ENCODE measurements around the gene EHD3. TPM values are rescaled to one million over a fixed set of nuclear protein-coding genes. Genes with fewer than 3 reads are reported as not detected.

The EHD3 gene
- total RNA-seq, 1 experiment from 2014 or later, result 1.9 TPM

DNA sequence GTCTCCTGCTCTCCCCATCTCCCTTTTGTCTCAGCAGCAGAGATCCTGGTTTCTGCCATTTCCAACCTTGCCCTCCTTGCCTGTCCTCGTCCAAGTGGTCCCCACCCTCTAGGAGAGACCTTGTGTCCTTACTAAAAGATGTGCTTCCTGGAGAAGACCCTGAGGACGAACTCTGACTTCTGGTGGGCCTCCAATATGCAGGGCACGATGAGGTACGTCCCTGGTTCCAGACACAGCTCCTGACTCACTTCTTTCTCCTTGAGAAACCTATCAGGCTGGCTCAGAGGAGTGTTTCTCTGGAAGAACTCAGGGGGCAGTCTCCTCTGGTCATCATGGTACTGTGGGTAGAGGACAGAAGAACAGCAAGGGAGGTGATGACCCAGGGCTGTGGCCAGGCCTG is 44.8 kb upstream of the EHD3 start:
- Histone ChIP-seq H3K4me2 (no peak overlapping the region), H3K27ac (no peak overlapping the region), H4K20me1 (ENCODE audit: insufficient read depth) (no peaks in the 10 kb centered on the region), H2AFZ (no peak overlapping the region), H3K27me3 (ENCODE audit: insufficient read depth, low read depth) (0 out of 2 replicates have a peak, but pooled peaks cover 4% of the 10 kb centered on the region), H3F3A (ENCODE audit: insufficient read depth, low read depth) (no peaks in the 10 kb centered on the region), H3K9me3 (ENCODE audit: insufficient read depth, low read depth) (no peaks in the 10 kb centered on the region), H3K36me3 (ENCODE audit: low read depth) (no peaks in the 10 kb centered on the region), H3K79me2 (ENCODE audit: low read depth) (no peaks in the 10 kb centered on the region), H3K9me2 (ENCODE audit: insufficient read depth) (no peaks in the 10 kb centered on the region), H3K4me1 (replicated peaks; ENCODE audit: insufficient read depth) (no peaks in the 10 kb centered on the region), H3K4me3 (no peak overlapping the region)
- TF ChIP-seq, protein P1, sequence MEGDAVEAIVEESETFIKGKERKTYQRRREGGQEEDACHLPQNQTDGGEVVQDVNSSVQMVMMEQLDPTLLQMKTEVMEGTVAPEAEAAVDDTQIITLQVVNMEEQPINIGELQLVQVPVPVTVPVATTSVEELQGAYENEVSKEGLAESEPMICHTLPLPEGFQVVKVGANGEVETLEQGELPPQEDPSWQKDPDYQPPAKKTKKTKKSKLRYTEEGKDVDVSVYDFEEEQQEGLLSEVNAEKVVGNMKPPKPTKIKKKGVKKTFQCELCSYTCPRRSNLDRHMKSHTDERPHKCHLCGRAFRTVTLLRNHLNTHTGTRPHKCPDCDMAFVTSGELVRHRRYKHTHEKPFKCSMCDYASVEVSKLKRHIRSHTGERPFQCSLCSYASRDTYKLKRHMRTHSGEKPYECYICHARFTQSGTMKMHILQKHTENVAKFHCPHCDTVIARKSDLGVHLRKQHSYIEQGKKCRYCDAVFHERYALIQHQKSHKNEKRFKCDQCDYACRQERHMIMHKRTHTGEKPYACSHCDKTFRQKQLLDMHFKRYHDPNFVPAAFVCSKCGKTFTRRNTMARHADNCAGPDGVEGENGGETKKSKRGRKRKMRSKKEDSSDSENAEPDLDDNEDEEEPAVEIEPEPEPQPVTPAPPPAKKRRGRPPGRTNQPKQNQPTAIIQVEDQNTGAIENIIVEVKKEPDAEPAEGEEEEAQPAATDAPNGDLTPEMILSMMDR (conservative IDR thresholded peaks at IDR 0.05), result no peak
- TF ChIP-seq EZH2 (IDR thresholded peaks at IDR 0.05; ENCODE audit: low read depth), result no peak
- DNase-seq, result no peak
- BruUV-seq (replicated peaks), result no TSS peak
- ChIA-PET CTCF (interaction anchor here (0.7 kb wide), 1 partner anchor 598 kb away, joined by 4 read pairs; no protein-coding TSS in a partner anchor), POLR2A (ENCODE audit: unreplicated experiment) (no interaction called here)
- intact Hi-C loops (cut with micrococcal nuclease; ENCODE audit: unreplicated experiment), result no loop called here

DNA sequence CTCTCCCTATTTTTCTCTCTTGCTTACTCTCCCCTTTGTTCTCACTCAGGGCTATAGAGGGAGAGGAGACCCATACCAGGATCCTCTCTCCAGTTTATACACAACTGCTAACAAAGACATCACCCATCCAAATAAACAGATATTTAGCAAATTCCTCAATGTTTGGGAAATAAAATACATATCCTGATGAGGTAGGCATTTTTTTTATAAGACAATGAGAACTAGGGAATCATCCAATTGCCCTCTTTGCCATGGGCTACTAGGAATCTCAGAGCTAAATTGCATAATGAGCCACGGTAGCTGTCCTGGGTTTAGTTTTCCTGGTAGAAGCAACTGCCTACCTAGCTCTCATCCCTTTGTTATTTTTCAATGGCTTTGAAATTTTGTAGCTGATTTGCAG is 43.8 kb upstream of the EHD3 start:
- BruUV-seq (replicated peaks), result no TSS peak
- H3K4me3 ChIP-seq, result no peak overlapping the region
- intact Hi-C loops (cut with micrococcal nuclease; ENCODE audit: unreplicated experiment), result no loop called here
- TF ChIP-seq, protein P1 (conservative IDR thresholded peaks at IDR 0.05), result no peak
- TF ChIP-seq EZH2 (IDR thresholded peaks at IDR 0.05; ENCODE audit: low read depth), result no peak
- H3K79me2 ChIP-seq (ENCODE audit: low read depth), result no peaks in the 10 kb centered on the region
- H2AFZ ChIP-seq, result no peak overlapping the region
- no peaks in the 10 kb centered on the region for H3K9me2 ChIP-seq (ENCODE audit: insufficient read depth)
- H3K27me3 ChIP-seq (ENCODE audit: insufficient read depth, low read depth), result 0 out of 2 replicates have a peak, but pooled peaks cover 4% of the 10 kb centered on the region
- no peaks in the 10 kb centered on the region for H4K20me1 ChIP-seq (ENCODE audit: insufficient read depth)
- DNase-seq, result no peak
- no peak overlapping the region for H3K27ac ChIP-seq
- POLR2A ChIA-PET (ENCODE audit: unreplicated experiment), result no interaction called here
- no peaks in the 10 kb centered on the region for H3K36me3 ChIP-seq (ENCODE audit: low read depth)
- H3K9me3 ChIP-seq (ENCODE audit: insufficient read depth, low read depth), result no peaks in the 10 kb centered on the region
- H3K4me2 ChIP-seq, result no peak overlapping the region
- CTCF ChIA-PET, result no interaction called here
- no peaks in the 10 kb centered on the region for H3K4me1 ChIP-seq (replicated peaks; ENCODE audit: insufficient read depth)
- H3F3A ChIP-seq (ENCODE audit: insufficient read depth, low read depth), result no peaks in the 10 kb centered on the region

DNA sequence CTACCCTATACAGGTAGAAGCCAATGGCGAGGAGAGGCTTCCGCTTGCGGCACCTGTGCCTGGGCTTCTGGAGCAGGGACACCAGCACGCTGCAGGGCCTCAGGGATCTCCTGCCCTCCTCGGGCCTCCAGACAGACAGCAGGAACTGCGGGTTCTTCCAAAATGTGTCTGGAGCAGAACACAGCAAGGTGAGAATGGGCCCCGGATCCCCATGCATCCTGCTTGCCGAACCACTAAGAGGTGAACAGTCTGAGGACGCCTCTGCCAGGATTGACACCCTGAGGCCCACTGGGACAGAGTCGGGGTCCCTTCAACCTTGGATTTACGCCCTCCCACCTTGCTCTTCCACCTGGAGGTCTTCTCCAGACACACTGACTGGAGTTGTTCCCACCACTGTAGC is 42.0 kb upstream of the EHD3 start:
- no peak overlapping the region for H2AFZ ChIP-seq
- H3K4me2 ChIP-seq, result no peak overlapping the region
- no peaks in the 10 kb centered on the region for H3K27me3 ChIP-seq (ENCODE audit: insufficient read depth, low read depth)
- no peak for DNase-seq
- H3K4me1 ChIP-seq (replicated peaks; ENCODE audit: insufficient read depth), result peaks cover 13% of the 10 kb centered on the region
- no peaks in the 10 kb centered on the region for H3K9me2 ChIP-seq (ENCODE audit: insufficient read depth)
- H3K9me3 ChIP-seq (ENCODE audit: insufficient read depth, low read depth), result no peaks in the 10 kb centered on the region
- H3F3A ChIP-seq (ENCODE audit: insufficient read depth, low read depth), result no peaks in the 10 kb centered on the region
- H3K4me3 ChIP-seq, result no peak overlapping the region
- BruUV-seq (replicated peaks), result no TSS peak
- no peaks in the 10 kb centered on the region for H3K36me3 ChIP-seq (ENCODE audit: low read depth)
- no peaks in the 10 kb centered on the region for H3K79me2 ChIP-seq (ENCODE audit: low read depth)
- ChIA-PET CTCF (no interaction called here), POLR2A (ENCODE audit: unreplicated experiment) (no interaction called here)
- no peaks in the 10 kb centered on the region for H4K20me1 ChIP-seq (ENCODE audit: insufficient read depth)
- no peak for TF ChIP-seq EZH2 (IDR thresholded peaks at IDR 0.05; ENCODE audit: low read depth)
- TF ChIP-seq, protein P1 (conservative IDR thresholded peaks at IDR 0.05), result no peak
- intact Hi-C loops (cut with micrococcal nuclease; ENCODE audit: unreplicated experiment), result no loop called here
- H3K27ac ChIP-seq, result no peak overlapping the region
